ENCODE data around the gene SUPT4H1. TPM values are rescaled to one million over a fixed set of nuclear protein-coding genes. Genes with fewer than 3 reads are reported as not detected.

SUPT4H1 gene
- total RNA-seq, 1 experiment from 2014 or later: 109 TPM

DNA sequence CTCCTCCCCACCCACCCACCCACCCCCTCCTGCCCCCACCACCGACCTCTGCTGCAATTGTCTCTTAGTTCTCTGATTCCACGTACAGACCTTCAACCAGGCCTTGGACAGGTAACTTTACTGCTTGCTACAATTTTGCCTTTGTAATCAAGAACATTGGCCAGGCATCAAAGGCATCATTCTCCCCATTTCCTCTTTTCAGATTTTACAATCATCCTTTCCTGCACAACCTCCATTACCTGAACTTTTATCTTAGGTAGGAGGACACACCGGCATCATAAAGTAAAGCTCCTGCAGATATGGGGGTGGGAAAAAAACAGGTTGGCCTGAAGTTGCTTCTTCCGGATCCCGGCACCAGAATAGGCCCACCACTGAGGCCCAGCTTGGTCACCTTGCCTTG lies 25.7 kb upstream of the SUPT4H1 start:
- H2BK15ac ChIP-seq (ENCODE audit: low read depth, low read length): no peak overlapping the region
- H4K8ac ChIP-seq (replicated peaks; ENCODE audit: insufficient read length, low read depth, low read length): no peak overlapping the region
- H4K20me1 ChIP-seq (ENCODE audit: control insufficient read depth, insufficient read depth, insufficient read length): no peaks in the 10 kb centered on the region
- no CpG with 5 or more reads among the region's 5 CpGs for WGBS (ENCODE audit: extremely low coverage, insufficient read length, low lambda C conversion rate)
- H3K4me3 Mint-ChIP-seq: no peak overlapping the region
- H3K79me2 ChIP-seq (ENCODE audit: insufficient read depth, low read length): no peaks in the 10 kb centered on the region
- H2AK5ac ChIP-seq (ENCODE audit: insufficient read length, low read length): no peak overlapping the region
- no peak overlapping the region for H3K18ac ChIP-seq (ENCODE audit: insufficient read length, low read depth, low read length)
- no peak overlapping the region for H4K5ac ChIP-seq (ENCODE audit: insufficient read length, low read depth, low read length)
- H3T11ph ChIP-seq (ENCODE audit: low read length): no peak overlapping the region
- H3K4me1 ChIP-seq (ENCODE audit: insufficient read depth, low read length): peaks cover 11% of the 10 kb centered on the region; the same call in 1 of the 2 replicates
- TF ChIP-seq, protein P1, sequence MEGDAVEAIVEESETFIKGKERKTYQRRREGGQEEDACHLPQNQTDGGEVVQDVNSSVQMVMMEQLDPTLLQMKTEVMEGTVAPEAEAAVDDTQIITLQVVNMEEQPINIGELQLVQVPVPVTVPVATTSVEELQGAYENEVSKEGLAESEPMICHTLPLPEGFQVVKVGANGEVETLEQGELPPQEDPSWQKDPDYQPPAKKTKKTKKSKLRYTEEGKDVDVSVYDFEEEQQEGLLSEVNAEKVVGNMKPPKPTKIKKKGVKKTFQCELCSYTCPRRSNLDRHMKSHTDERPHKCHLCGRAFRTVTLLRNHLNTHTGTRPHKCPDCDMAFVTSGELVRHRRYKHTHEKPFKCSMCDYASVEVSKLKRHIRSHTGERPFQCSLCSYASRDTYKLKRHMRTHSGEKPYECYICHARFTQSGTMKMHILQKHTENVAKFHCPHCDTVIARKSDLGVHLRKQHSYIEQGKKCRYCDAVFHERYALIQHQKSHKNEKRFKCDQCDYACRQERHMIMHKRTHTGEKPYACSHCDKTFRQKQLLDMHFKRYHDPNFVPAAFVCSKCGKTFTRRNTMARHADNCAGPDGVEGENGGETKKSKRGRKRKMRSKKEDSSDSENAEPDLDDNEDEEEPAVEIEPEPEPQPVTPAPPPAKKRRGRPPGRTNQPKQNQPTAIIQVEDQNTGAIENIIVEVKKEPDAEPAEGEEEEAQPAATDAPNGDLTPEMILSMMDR (conservative IDR thresholded peaks at IDR 0.05): no peak
- H2AFZ ChIP-seq (ENCODE audit: low read length): no peak overlapping the region
- no peak overlapping the region for H2BK120ac ChIP-seq (ENCODE audit: low read depth, low read length, poor library complexity, severe bottlenecking)
- H3K27ac ChIP-seq (ENCODE audit: insufficient read length, low read depth, low read length): no peak overlapping the region
- H3K23me2 ChIP-seq (ENCODE audit: insufficient read length, low read depth, low read length, poor library complexity, severe bottlenecking): no peaks in the 10 kb centered on the region
- no peak overlapping the region for H3K27ac Mint-ChIP-seq
- no peak overlapping the region for H3K23ac ChIP-seq (ENCODE audit: insufficient read length, low read depth, low read length)
- H4K91ac ChIP-seq (ENCODE audit: insufficient read length, low read depth, low read length): no peak overlapping the region
- H3K4me2 ChIP-seq (ENCODE audit: insufficient read depth, insufficient read length, low read length): no peak overlapping the region
- H3K9me3 Mint-ChIP-seq: no peaks in the 10 kb centered on the region
- H3K14ac ChIP-seq (ENCODE audit: insufficient read depth, low read length): no peak overlapping the region
- H2BK5ac ChIP-seq (ENCODE audit: insufficient read length, low read length): no peak overlapping the region
- H3K9ac ChIP-seq (ENCODE audit: extremely low read depth, insufficient read length, low read length): no peak overlapping the region
- no peaks in the 10 kb centered on the region for H3K79me1 ChIP-seq (ENCODE audit: insufficient read depth, low read depth, low read length, poor library complexity, severe bottlenecking)
- H3K4ac ChIP-seq (ENCODE audit: low read depth, low read length): no peak overlapping the region
- peaks cover 4% of the 10 kb centered on the region; the same call in 1 of the 2 replicates for H3K27me3 Mint-ChIP-seq (ENCODE audit: low read depth)
- no peaks in the 10 kb centered on the region for H3K9me3 ChIP-seq (ENCODE audit: control insufficient read depth, low read depth, low read length)
- H2BK20ac ChIP-seq (ENCODE audit: low read depth, low read length, poor library complexity, severe bottlenecking): no peak overlapping the region
- no peaks in the 10 kb centered on the region for H3K27me3 ChIP-seq (ENCODE audit: insufficient read depth, low read length)
- no peak overlapping the region for H2BK12ac ChIP-seq (ENCODE audit: insufficient read length, low read depth, low read length)
- H3K4me1 Mint-ChIP-seq: peaks cover 33 to 34% of the 10 kb centered on the region in 2 experiments
- H3K56ac ChIP-seq (ENCODE audit: insufficient read length, low read depth, low read length): no peak overlapping the region
- DNase-seq: peak; percentile 15
- no peaks in the 10 kb centered on the region for H3K36me3 Mint-ChIP-seq (ENCODE audit: insufficient read depth in 1 of 3, low read depth in 3 of 3)

Data from H9 (cell line).